ENCODE measurements around the gene EVI2A.

GRCh38 chr17:31307640-31308039 lies 13.8 kb downstream of the EVI2A start:
- no peak for TF ChIP-seq CTCF (IDR thresholded peaks at IDR 0.05; ENCODE audit: insufficient read depth, low read length, poor library complexity, severe bottlenecking)
- TF ChIP-seq EZH2phosphoT487 (conservative IDR thresholded peaks at IDR 0.05; ENCODE audit: low read length) = no peak

All from SU-DHL-6 (cell line).